ENCODE data around the gene DISC1. TPM values are rescaled to one million over a fixed set of nuclear protein-coding genes. Genes with fewer than 3 reads are reported as not detected.
"Not testable (repeated sequence)": the region's sequence is repeated elsewhere in the genome, so short reads cannot be mapped to it uniquely, and the experiment has no call there.

Gene DISC1
- polyA plus RNA-seq, 1 experiment = 5.4 TPM

DNA sequence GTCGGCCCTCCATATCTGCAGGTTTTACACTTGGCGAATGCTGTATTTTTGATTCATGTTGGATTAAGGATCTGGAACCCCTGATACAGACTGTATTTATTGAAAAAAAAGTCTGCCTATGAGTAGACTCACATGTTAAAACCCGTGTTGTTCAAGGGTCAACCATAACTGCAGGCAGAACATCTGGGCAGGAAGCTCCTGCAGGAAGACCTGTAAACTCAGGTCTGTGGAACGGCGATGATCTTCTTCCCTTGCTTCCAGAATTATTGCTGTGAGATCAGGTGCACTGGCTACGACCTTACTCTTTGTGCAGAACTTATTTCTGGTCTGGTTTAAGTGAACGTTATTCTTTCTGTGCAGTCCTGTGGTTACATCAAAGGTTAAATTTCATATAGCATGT, 96.6 kb downstream of the DISC1 start:
- ChIA-PET POLR2A (no interaction called here), CTCF (interaction anchor here (0.7 kb wide), 1 partner anchor 33 kb away, joined by 3 read pairs; no protein-coding TSS in a partner anchor)
- no peaks in the 10 kb centered on the region for H3K27me3 ChIP-seq (ENCODE audit: control insufficient read depth, insufficient read depth, low read length)
- no peaks in the 10 kb centered on the region for H3K9me3 ChIP-seq (ENCODE audit: control insufficient read depth, insufficient read depth, low read length)
- no peak overlapping the region for H3K4me3 ChIP-seq (ENCODE audit: low read depth, low read length)
- DNase-seq (ENCODE audit: low read depth, low spot score) = no peak
- TF ChIP-seq, protein P1, sequence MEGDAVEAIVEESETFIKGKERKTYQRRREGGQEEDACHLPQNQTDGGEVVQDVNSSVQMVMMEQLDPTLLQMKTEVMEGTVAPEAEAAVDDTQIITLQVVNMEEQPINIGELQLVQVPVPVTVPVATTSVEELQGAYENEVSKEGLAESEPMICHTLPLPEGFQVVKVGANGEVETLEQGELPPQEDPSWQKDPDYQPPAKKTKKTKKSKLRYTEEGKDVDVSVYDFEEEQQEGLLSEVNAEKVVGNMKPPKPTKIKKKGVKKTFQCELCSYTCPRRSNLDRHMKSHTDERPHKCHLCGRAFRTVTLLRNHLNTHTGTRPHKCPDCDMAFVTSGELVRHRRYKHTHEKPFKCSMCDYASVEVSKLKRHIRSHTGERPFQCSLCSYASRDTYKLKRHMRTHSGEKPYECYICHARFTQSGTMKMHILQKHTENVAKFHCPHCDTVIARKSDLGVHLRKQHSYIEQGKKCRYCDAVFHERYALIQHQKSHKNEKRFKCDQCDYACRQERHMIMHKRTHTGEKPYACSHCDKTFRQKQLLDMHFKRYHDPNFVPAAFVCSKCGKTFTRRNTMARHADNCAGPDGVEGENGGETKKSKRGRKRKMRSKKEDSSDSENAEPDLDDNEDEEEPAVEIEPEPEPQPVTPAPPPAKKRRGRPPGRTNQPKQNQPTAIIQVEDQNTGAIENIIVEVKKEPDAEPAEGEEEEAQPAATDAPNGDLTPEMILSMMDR (IDR thresholded peaks at IDR 0.05; ENCODE audit: low read depth, low read length) = no peak
- no peak overlapping the region for H3K27ac ChIP-seq (ENCODE audit: low read depth, low read length)

DNA sequence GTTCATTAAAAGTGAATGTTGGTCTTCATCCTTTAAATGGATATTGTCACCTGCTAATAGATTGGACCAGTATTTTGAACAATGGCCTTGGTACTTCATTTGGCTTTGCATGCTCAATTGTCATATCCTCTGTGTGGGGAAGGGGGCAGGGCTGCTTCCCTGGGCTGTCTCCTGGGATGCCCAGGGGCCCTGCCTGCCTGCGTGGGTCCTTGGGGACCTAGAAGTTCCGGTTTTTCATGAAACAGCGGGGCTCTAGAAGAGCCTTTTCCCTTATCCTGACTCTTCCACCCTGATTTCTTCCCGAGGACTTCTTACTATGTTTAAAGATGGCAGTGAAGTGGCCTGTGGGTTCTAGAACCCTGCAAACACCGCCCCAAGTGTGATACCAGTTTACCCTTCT, 97.5 kb downstream of the DISC1 start:
- TF ChIP-seq, protein P1 (IDR thresholded peaks at IDR 0.05; ENCODE audit: low read depth, low read length) = no peak
- Histone ChIP-seq H3K4me3 (ENCODE audit: low read depth, low read length) (no peak overlapping the region), H3K27me3 (ENCODE audit: control insufficient read depth, insufficient read depth, low read length) (no peaks in the 10 kb centered on the region), H3K9me3 (ENCODE audit: control insufficient read depth, insufficient read depth, low read length) (no peaks in the 10 kb centered on the region), H3K27ac (ENCODE audit: low read depth, low read length) (no peak overlapping the region)
- DNase-seq (ENCODE audit: low read depth, low spot score) = no peak
- POLR2A ChIA-PET = no interaction called here
- CTCF ChIA-PET = interaction anchor here (0.9 to 1.9 kb wide), 2 partner anchors 11 to 13 kb away, joined by 4 read pairs; no protein-coding TSS in a partner anchor

DNA sequence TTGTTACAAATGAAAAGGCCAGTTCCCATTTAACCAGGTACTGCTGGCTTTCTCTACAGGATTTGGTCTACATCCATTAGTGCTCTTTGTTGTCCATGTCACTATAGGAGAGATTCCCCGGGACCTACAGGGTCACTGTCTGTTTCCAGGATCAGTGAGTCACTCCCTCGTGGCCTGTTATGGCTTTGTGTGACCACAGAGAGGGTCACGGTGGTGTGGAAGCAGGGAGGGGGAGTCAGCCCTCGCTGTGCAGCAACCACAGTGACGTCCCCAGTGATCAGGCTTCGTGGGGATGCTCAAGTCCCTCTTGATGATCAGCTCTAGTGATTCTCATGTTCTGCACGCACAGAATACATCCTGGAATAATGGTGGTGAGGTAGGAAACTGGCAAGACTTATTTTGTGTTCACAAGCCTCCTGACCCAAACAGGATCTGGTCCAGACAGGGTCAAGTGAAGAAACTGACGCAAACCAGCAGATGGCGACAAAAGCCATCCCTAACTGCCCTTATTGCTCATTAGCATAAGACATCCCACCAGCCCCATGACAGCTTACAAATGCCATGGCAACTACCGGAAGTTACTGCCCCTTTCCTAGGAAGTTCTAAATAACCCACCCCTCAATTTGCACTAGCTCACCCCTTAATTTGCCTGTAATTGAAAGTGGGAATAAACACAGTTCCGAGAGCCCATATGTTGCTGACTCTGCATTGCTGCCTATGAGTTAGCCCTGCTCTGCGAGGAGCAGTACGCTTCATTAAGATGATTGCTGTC, 98.5 kb downstream of the DISC1 start:
- no peak for DNase-seq (ENCODE audit: low read depth, low spot score)
- CTCF ChIA-PET = interaction anchor here (0.6 to 1.9 kb wide), 5 partner anchors 10 to 902 kb away, joined by 4 to 6 read pairs (median 4); no protein-coding TSS in a partner anchor
- H3K27me3 ChIP-seq (ENCODE audit: control insufficient read depth, insufficient read depth, low read length) = no peaks in the 10 kb centered on the region
- TF ChIP-seq, protein P1 (IDR thresholded peaks at IDR 0.05; ENCODE audit: low read depth, low read length) = peak; percentile 44
- H3K9me3 ChIP-seq (ENCODE audit: control insufficient read depth, insufficient read depth, low read length) = no peaks in the 10 kb centered on the region
- H3K4me3 ChIP-seq (ENCODE audit: low read depth, low read length) = no peak overlapping the region
- POLR2A ChIA-PET = no interaction called here
- H3K27ac ChIP-seq (ENCODE audit: low read depth, low read length) = no peak overlapping the region

DNA sequence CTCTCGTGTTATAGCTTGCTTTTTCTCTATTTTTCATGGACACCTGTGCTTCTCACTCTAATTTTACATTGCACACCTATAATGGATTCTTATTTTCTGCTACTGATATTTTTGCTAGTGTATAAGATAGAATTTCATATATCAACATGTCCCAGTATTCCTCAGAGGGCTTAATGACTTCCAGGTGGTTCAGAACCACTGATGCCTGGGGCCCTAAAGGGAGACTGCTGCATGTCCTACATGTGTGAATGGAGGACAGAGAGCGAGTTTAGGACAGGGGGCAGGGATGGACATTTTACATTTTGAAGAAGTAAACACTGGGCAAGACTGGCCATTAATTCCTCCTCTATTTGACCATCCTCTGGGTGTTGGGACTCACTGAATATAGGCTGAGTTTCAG, 100.6 kb downstream of the DISC1 start:
- no peaks in the 10 kb centered on the region for H3K9me3 ChIP-seq (ENCODE audit: control insufficient read depth, insufficient read depth, low read length)
- TF ChIP-seq, protein P1 (IDR thresholded peaks at IDR 0.05; ENCODE audit: low read depth, low read length) = no peak
- no peak overlapping the region for H3K4me3 ChIP-seq (ENCODE audit: low read depth, low read length)
- DNase-seq (ENCODE audit: low read depth, low spot score) = no peak
- ChIA-PET CTCF (interaction anchor here (0.6 kb wide), 1 partner anchor 28 kb away, joined by 3 read pairs; no protein-coding TSS in a partner anchor), POLR2A (no interaction called here)
- no peaks in the 10 kb centered on the region for H3K27me3 ChIP-seq (ENCODE audit: control insufficient read depth, insufficient read depth, low read length)
- no peak overlapping the region for H3K27ac ChIP-seq (ENCODE audit: low read depth, low read length)

DNA sequence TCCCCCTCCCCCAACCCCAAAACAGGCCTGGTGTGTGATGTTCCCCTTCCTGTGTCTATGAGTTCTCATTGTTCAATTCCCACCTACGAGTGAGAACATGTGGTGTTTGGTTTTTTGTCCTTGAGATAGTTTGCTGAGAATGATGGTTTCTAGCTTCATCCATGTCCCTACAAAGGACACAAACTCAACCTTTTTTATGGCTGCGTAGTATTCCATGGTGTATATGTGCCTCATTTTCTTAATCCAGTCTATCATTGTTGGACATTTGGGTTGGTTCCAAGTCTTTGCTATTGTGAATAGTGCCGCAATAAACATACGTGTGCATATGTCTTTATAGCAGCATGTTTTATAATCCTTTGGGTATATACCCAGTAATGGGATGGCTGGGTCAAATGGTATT, 102.4 kb downstream of the DISC1 start:
- POLR2A ChIA-PET; H3K9me3 ChIP-seq (ENCODE audit: control insufficient read depth, insufficient read depth, low read length): not testable (repeated sequence)
- CTCF ChIA-PET = interaction anchor here (1.3 kb wide), 1 partner anchor 28 kb away, joined by 8 read pairs; no protein-coding TSS in a partner anchor

More for the DNA sequence above, 102.4 kb downstream of the DISC1 start:
- not testable (repeated sequence) for DNase-seq (ENCODE audit: low read depth, low spot score); H3K27ac ChIP-seq (ENCODE audit: low read depth, low read length); H3K4me3 ChIP-seq (ENCODE audit: low read depth, low read length); H3K27me3 ChIP-seq (ENCODE audit: control insufficient read depth, insufficient read depth, low read length)
